HTERT RPE-1 (cell line): ENCODE results near the gene SIRT7.

Experiments
- in situ Hi-C: fragments of 300-500 bp; cut with MboI; formaldehyde crosslinking; loops from 4 replicates; pipeline ENCODE4 v1.14.3; 2020; ENCODE audit warnings: low sequenced_read_pairs

SIRT7 gene

GRCh38 chr17:81890447-81891302, 27.3 kb downstream of the SIRT7 start:
- in situ Hi-C loops, result no loop called here

GRCh38 chr17:81889602-81890001, 28.4 kb downstream of the SIRT7 start:
- in situ Hi-C loops, result no loop called here

GRCh38 chr17:81888988-81889595, 28.9 kb downstream of the SIRT7 start:
- in situ Hi-C loops, result no loop called here

GRCh38 chr17:81888105-81888987, 29.6 kb downstream of the SIRT7 start:
- in situ Hi-C loops, result no loop called here

- in situ Hi-C loops, result no loop called here
Observed at GRCh38 chr17:81885869-81886548, 32.0 kb downstream of the SIRT7 start.

- in situ Hi-C loops, result no loop called here
Observed at GRCh38 chr17:81885454-81885853, 32.5 kb downstream of the SIRT7 start.

- in situ Hi-C loops, result no loop called here
Observed at GRCh38 chr17:81884968-81885367, 33.0 kb downstream of the SIRT7 start.

- in situ Hi-C loops, result no loop called here
Observed at GRCh38 chr17:81884520-81884919, 33.5 kb downstream of the SIRT7 start.

GRCh38 chr17:81879121-81879520, 38.9 kb downstream of the SIRT7 start:
- in situ Hi-C loops, result no loop called here

GRCh38 chr17:81878294-81878693, 39.7 kb downstream of the SIRT7 start:
- in situ Hi-C loops, result no loop called here

GRCh38 chr17:81877569-81877968, 40.4 kb downstream of the SIRT7 start:
- in situ Hi-C loops, result no loop called here

GRCh38 chr17:81871387-81872230, 46.4 kb downstream of the SIRT7 start:
- in situ Hi-C loops, result no loop called here

GRCh38 chr17:81870981-81871386, 47.0 kb downstream of the SIRT7 start, which contains the start of gene ARHGDIA:
Gene ARHGDIA (minus strand): TSS chr17:81871337. CDS start chr17:81869930, 1,407 bp downstream.
- in situ Hi-C loops, result no loop called here

- in situ Hi-C loops, result no loop called here
Observed at GRCh38 chr17:81870131-81870980, 47.6 kb downstream of the SIRT7 start.

- in situ Hi-C loops, result no loop called here
Observed at GRCh38 chr17:81869221-81870130, 48.5 kb downstream of the SIRT7 start.

- in situ Hi-C loops, result no loop called here
Observed at GRCh38 chr17:81868674-81869220, 49.2 kb downstream of the SIRT7 start.

- in situ Hi-C loops, result no loop called here
Observed at GRCh38 chr17:81867991-81868673, 49.8 kb downstream of the SIRT7 start.
